Neuronal stem cell (in vitro differentiated cells): ENCODE results near the gene BTAF1. TPM values are rescaled to one million over a fixed set of nuclear protein-coding genes. Genes with fewer than 3 reads are reported as not detected.

Experiments
- DNase-seq: peaks from one replicate; pipeline ENCODE4 v3.0.0-alpha.2; 2013; ENCODE audit warnings: low spot score
- H2AFZ ChIP-seq: one replicate; pipeline ENCODE4 v1.6.1; 2013; ENCODE audit warnings: mild to moderate bottlenecking, low read length, inconsistent platforms
- H2AK5ac ChIP-seq: 2 replicates; pipeline ENCODE4 v1.6.1; 2013; ENCODE audit warnings: low read depth, mild to moderate bottlenecking, inconsistent platforms, low read length, moderate library complexity, mixed read lengths
- H2BK120ac ChIP-seq: 2 replicates; pipeline ENCODE4 v1.6.1; 2013; ENCODE audit warnings: low read depth, mild to moderate bottlenecking, inconsistent platforms, low read length, moderate library complexity, mixed read lengths
- H2BK12ac ChIP-seq: one replicate; pipeline ENCODE4 v1.6.1; 2013; ENCODE audit warnings: low read length, inconsistent platforms
- H2BK15ac ChIP-seq: 2 replicates; pipeline ENCODE4 v1.6.1; 2013; ENCODE audit warnings: mild to moderate bottlenecking, low read length, inconsistent platforms, mixed read lengths
- H2BK5ac ChIP-seq: one replicate; pipeline ENCODE4 v1.6.1; 2013; ENCODE audit warnings: inconsistent platforms, mild to moderate bottlenecking, low read length, moderate library complexity
- H3K14ac ChIP-seq: one replicate; pipeline ENCODE4 v1.6.1; 2013; ENCODE audit warnings: low read length, inconsistent platforms
- H3K18ac ChIP-seq: 2 replicates; pipeline ENCODE4 v1.6.1; 2013; ENCODE audit warnings: low read length, inconsistent platforms
- H3K23ac ChIP-seq: 2 replicates; pipeline ENCODE4 v1.6.1; 2013; ENCODE audit warnings: low read depth, mild to moderate bottlenecking, mixed read lengths, low read length, inconsistent platforms; ENCODE audit not compliant: poor library complexity
- H3K27ac ChIP-seq: replicated peaks from 3 replicates; pipeline ENCODE4 v1.5.1; 2013; ENCODE audit warnings: low read length, inconsistent platforms
- H3K27me3 ChIP-seq, 3 experiments: 2 replicates each; pipeline ENCODE4 v1.6.1; 2013; ENCODE audit warnings: low read length in 3 of 3, mild to moderate bottlenecking in 2 of 3, inconsistent platforms in 1 of 3, low read depth in 1 of 3, mixed read lengths in 1 of 3, moderate library complexity in 1 of 3; ENCODE audit not compliant: control insufficient read depth in 3 of 3, insufficient read depth in 3 of 3
- H3K36me3 ChIP-seq, 2 donors: replicated peaks in 1 of 2; 2 replicates each; pipeline ENCODE4 v1.6.1; 2013; ENCODE audit warnings: low read length in 2 of 2; ENCODE audit not compliant: control insufficient read depth in 2 of 2, insufficient read depth in 2 of 2
- H3K4ac ChIP-seq: 2 replicates; pipeline ENCODE4 v1.6.1; 2013; ENCODE audit warnings: inconsistent platforms, mild to moderate bottlenecking, low read length, moderate library complexity
- H3K4me1 ChIP-seq, 2 donors: 1 replicate in 1 of 2; 2 replicates in 1 of 2; pipeline ENCODE4 v1.6.1; 2013; ENCODE audit warnings: low read length in 2 of 2, low read depth in 1 of 2; ENCODE audit not compliant: control insufficient read depth in 2 of 2, insufficient read depth in 1 of 2
- H3K4me2 ChIP-seq: one replicate; pipeline ENCODE4 v1.6.1; 2013; ENCODE audit warnings: mild to moderate bottlenecking, low read length, inconsistent platforms; ENCODE audit not compliant: insufficient read depth, poor library complexity, severe bottlenecking
- H3K4me3 ChIP-seq, 2 donors: 2 replicates each; pipeline ENCODE4 v1.5.1; 2013; ENCODE audit warnings: low read length in 2 of 2, mild to moderate bottlenecking in 2 of 2, inconsistent platforms in 1 of 2, moderate library complexity in 1 of 2
- H3K79me1 ChIP-seq: one replicate; pipeline ENCODE4 v1.6.1; 2013; ENCODE audit warnings: low read depth, mild to moderate bottlenecking, inconsistent platforms, low read length, moderate library complexity
- H3K9ac ChIP-seq: one replicate; pipeline ENCODE4 v1.6.1; 2013; ENCODE audit warnings: mild to moderate bottlenecking, low read depth, low read length, inconsistent platforms; ENCODE audit not compliant: poor library complexity
- H3K9me3 ChIP-seq, 2 donors: replicated peaks in 1 of 2; 2 replicates each; pipeline versions ENCODE3 to v1.6.1; 2013; ENCODE audit warnings: low read length in 2 of 2, mild to moderate bottlenecking in 2 of 2, inconsistent platforms in 1 of 2, low read depth in 1 of 2, mixed read lengths in 1 of 2, moderate library complexity in 1 of 2; ENCODE audit not compliant: control insufficient read depth in 2 of 2, insufficient read depth in 1 of 2
- H4K8ac ChIP-seq: one replicate; pipeline ENCODE4 v1.6.1; 2013; ENCODE audit warnings: low read depth, mild to moderate bottlenecking, inconsistent platforms, low read length, moderate library complexity
- H4K91ac ChIP-seq: one replicate; pipeline ENCODE4 v1.6.1; 2013; ENCODE audit warnings: low read length, low read depth, mild to moderate bottlenecking, inconsistent platforms; ENCODE audit not compliant: poor library complexity
- WGBS, 2 donors: extraction: QIAGEN DNeasy Blood & Tissue Kit; methylation state at CpG; one replicate each; pipeline ENCODE4 v1.1.7; 2013; ENCODE audit warnings: missing lambda C conversion rate in 2 of 2, mixed read lengths in 1 of 2; ENCODE audit not compliant: insufficient read length in 2 of 2, insufficient replicate concordance in 1 of 2; ENCODE audit errors: extremely low coverage in 2 of 2; 5-methylcytosine and 5-hydroxymethylcytosine counted together
- polyA plus RNA-seq, 2 experiments: library from polyadenylated mRNA; stranded (reverse); fragments of 200-250 nt; gene quantifications; one replicate each; pipeline ENCODE4 v1.2.3, GENCODE V29; 2013

The BTAF1 gene
- polyA plus RNA-seq (2013, experiment 1 of 2), result 34.9 TPM
- 34.6 TPM for polyA plus RNA-seq (2013, experiment 2 of 2)

- peak within 1 kb of the TSS; percentile 93 for H3K23ac ChIP-seq
- peaks cover 2 to 35% of the 10 kb centered on the region in 2 donors for H3K36me3 ChIP-seq
- no peak within 1 kb of the TSS for H2BK12ac ChIP-seq
- WGBS, 2 donors, result no CpG with 5 or more reads among the region's 65 CpGs
- H3K18ac ChIP-seq, result peak within 1 kb of the TSS; percentile 99
- DNase-seq, result peak; percentile 88
- peak within 1 kb of the TSS; percentile 64 for H3K27ac ChIP-seq
- H4K91ac ChIP-seq, result no peak within 1 kb of the TSS
- H3K4ac ChIP-seq, result no peak within 1 kb of the TSS
- H2BK120ac ChIP-seq, result peak within 1 kb of the TSS; percentile 83
- H3K4me3 ChIP-seq, result peak within 1 kb of the TSS; percentile 85 to 96
- H2BK5ac ChIP-seq, result no peak within 1 kb of the TSS
- H3K9me3 ChIP-seq, result peaks cover 0 to 9% of the 10 kb centered on the region in 2 donors
- peak within 1 kb of the TSS; percentile 99 for H3K9ac ChIP-seq
- H3K27me3 ChIP-seq, result no peaks in the 10 kb centered on the region
- no peak within 1 kb of the TSS for H2AK5ac ChIP-seq
- peak within 1 kb of the TSS; percentile 64 for H3K4me2 ChIP-seq
- peak within 1 kb of the TSS; percentile 83 for H2BK15ac ChIP-seq
- no peaks in the 10 kb centered on the region for H3K79me1 ChIP-seq
- H4K8ac ChIP-seq, result peak within 1 kb of the TSS; percentile 84
- no peak within 1 kb of the TSS for H3K14ac ChIP-seq
- H3K4me1 ChIP-seq, result peaks cover 0 to 3% of the 10 kb centered on the region in 2 donors
- H2AFZ ChIP-seq, result peak within 1 kb of the TSS; percentile 91
Measured at GRCh38 chr10:91923371-91924211, at the start of gene BTAF1. Gene BTAF1 (plus strand): TSS chr10:91923770. CDS start chr10:91924077, 307 bp downstream.

GRCh38 chr10:91875156-91875555, 48.4 kb upstream of the BTAF1 start:
- DNase-seq, result no peak
- Histone ChIP-seq H3K4me1 (peaks cover 9 to 11% of the 10 kb centered on the region in 2 donors), H2BK12ac (no peak overlapping the region), H2BK120ac (no peak overlapping the region), H3K18ac (no peak overlapping the region), H3K4ac (no peak overlapping the region), H2AFZ (peak overlapping the region; percentile 41), H3K4me3 (no peak overlapping the region), H3K14ac (no peak overlapping the region), H3K79me1 (no peaks in the 10 kb centered on the region), H2BK15ac (no peak overlapping the region), H3K9ac (no peak overlapping the region), H3K36me3 (no peaks in the 10 kb centered on the region), H3K27ac (peak overlapping the region; percentile 44), H3K9me3 (no peaks in the 10 kb centered on the region), H3K27me3 (no peaks in the 10 kb centered on the region), H3K23ac (no peak overlapping the region), H4K8ac (no peak overlapping the region), H2AK5ac (no peak overlapping the region), H3K4me2 (no peak overlapping the region), H4K91ac (no peak overlapping the region), H2BK5ac (no peak overlapping the region)
- no CpG with 5 or more reads among the region's 2 CpGs for WGBS, 2 donors

- H3K4ac ChIP-seq, result no peak overlapping the region
- H3K9ac ChIP-seq, result no peak overlapping the region
- H3K4me3 ChIP-seq, result no peak overlapping the region
- H3K79me1 ChIP-seq, result no peaks in the 10 kb centered on the region
- H2BK15ac ChIP-seq, result no peak overlapping the region
- no peak overlapping the region for H3K27ac ChIP-seq
- H2BK12ac ChIP-seq, result no peak overlapping the region
- no peak overlapping the region for H3K18ac ChIP-seq
- H3K9me3 ChIP-seq, result no peaks in the 10 kb centered on the region
- H2BK120ac ChIP-seq, result no peak overlapping the region
- no peak overlapping the region for H4K8ac ChIP-seq
- no peaks in the 10 kb centered on the region for H3K36me3 ChIP-seq
- no peak overlapping the region for H2BK5ac ChIP-seq
- H3K4me1 ChIP-seq, result peaks cover 13 to 15% of the 10 kb centered on the region in 2 donors
- no peak overlapping the region for H2AK5ac ChIP-seq
- no peak overlapping the region for H3K14ac ChIP-seq
- H3K23ac ChIP-seq, result no peak overlapping the region
- no CpG with 5 or more reads among the region's 1 CpG for WGBS, 2 donors
- no peak overlapping the region for H4K91ac ChIP-seq
- no peak overlapping the region for H2AFZ ChIP-seq
- no peaks in the 10 kb centered on the region for H3K27me3 ChIP-seq
- DNase-seq, result no peak
- no peak overlapping the region for H3K4me2 ChIP-seq
Measured at GRCh38 chr10:91875779-91876178, 47.8 kb upstream of the BTAF1 start.

GRCh38 chr10:91879515-91880170, 43.9 kb upstream of the BTAF1 start:
- Histone ChIP-seq H3K23ac (no peak overlapping the region), H3K4ac (no peak overlapping the region), H2AK5ac (no peak overlapping the region), H3K27me3 (no peaks in the 10 kb centered on the region), H3K36me3 (no peaks in the 10 kb centered on the region), H3K4me2 (peak overlapping the region; percentile 27), H4K91ac (no peak overlapping the region), H4K8ac (no peak overlapping the region), H3K4me1 (peaks cover 26 to 28% of the 10 kb centered on the region in 2 donors), H3K27ac (peak overlapping the region; percentile 91), H3K9ac (no peak overlapping the region), H2BK120ac (no peak overlapping the region), H2BK15ac (no peak overlapping the region), H3K9me3 (peaks cover 0 to 4% of the 10 kb centered on the region in 2 donors), H2AFZ (peak overlapping the region; percentile 74), H3K18ac (peak overlapping the region; percentile 15), H3K79me1 (no peaks in the 10 kb centered on the region), H3K14ac (no peak overlapping the region), H2BK12ac (no peak overlapping the region), H2BK5ac (no peak overlapping the region), H3K4me3 (peak overlapping the region in 1 of 2 donors; percentile 14)
- peak; percentile 69 for DNase-seq
- no CpG with 5 or more reads among the region's 7 CpGs for WGBS, 2 donors
